H1 (cell line): ENCODE results near the gene ITGB4.

ENCODE experiments used
- CTCF ChIP-seq, 3 experiments: IDR thresholded peaks; 1 replicate in 2 of 3; 2 replicates in 1 of 3; pipeline versions ENCODE4 v1.5.1 to v1.6.1; 2011; ENCODE audit warnings: low read length in 3 of 3, mild to moderate bottlenecking in 3 of 3, inconsistent platforms in 2 of 3, low read depth in 1 of 3, moderate library complexity in 1 of 3; ENCODE audit not compliant: insufficient read depth in 1 of 3; ENCODE audit errors: control extremely low read depth in 1 of 3
- JUND ChIP-seq: IDR thresholded peaks from 2 replicates; pipeline ENCODE4 v1.6.1; 2011; ENCODE audit warnings: mild to moderate bottlenecking, improper control_type of control experiment, low read length
- NRF1 ChIP-seq: IDR thresholded peaks from 2 replicates; pipeline ENCODE4 v1.6.1; 2011; ENCODE audit warnings: mild to moderate bottlenecking, low read depth, low read length, improper control_type of control experiment

DNA sequence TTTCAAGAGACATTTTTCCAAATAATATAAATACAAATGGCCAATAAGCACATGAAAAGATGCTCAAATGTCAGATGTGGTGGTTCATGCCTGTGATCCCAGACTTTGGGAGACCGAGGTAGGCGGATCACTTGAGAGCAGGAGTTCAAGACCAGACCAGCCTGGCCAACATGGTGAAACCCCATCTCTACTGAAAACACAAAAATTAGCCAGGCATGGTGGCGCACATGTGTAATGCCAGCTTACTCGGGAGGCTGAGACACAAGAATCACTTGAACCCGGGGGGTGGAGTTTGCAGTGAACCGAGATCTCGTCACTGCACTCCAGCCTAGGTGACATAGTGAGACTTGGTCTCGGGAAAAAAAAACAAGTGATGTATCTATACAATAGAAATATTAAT is 46.6 kb downstream of the ITGB4 start:
- TF ChIP-seq NRF1 = no peak
- no peak for TF ChIP-seq CTCF (IDR thresholded peaks at IDR 0.05; ENCODE audit: control extremely low read depth in 1 of 3, insufficient read depth in 1 of 3, low read depth in 1 of 3, low read length in 3 of 3)
- no peak for TF ChIP-seq JUND
